GM19397 (cell line): ENCODE results near the gene PRDM15.

Experiments used
- ATAC-seq: cut with Tn5 transposase; IDR thresholded peaks from one replicate; pipeline ENCODE4 v1.9.1; 2021; ENCODE audit warnings: mild to moderate bottlenecking, moderate library complexity; ENCODE audit not compliant: unreplicated experiment

The PRDM15 gene

GRCh38 chr21:41913230-41913629 is 34.1 kb upstream of the PRDM15 start:
- ATAC-seq = no peak

- no peak for ATAC-seq
Observed at GRCh38 chr21:41908829-41909228, 29.7 kb upstream of the PRDM15 start.

- ATAC-seq = no peak
Observed at GRCh38 chr21:41907496-41908258, 28.5 kb upstream of the PRDM15 start.

GRCh38 chr21:41906770-41907169 is 27.6 kb upstream of the PRDM15 start:
- ATAC-seq = no peak

GRCh38 chr21:41903559-41904351 is 24.6 kb upstream of the PRDM15 start:
- ATAC-seq = no peak

- ATAC-seq = no peak
Observed at GRCh38 chr21:41902946-41903345, 23.8 kb upstream of the PRDM15 start.

- ATAC-seq = no peak
Observed at GRCh38 chr21:41901782-41902181, 22.6 kb upstream of the PRDM15 start.

- ATAC-seq = no peak
Observed at GRCh38 chr21:41901099-41901498, 22.0 kb upstream of the PRDM15 start.

GRCh38 chr21:41900401-41900800 is 21.3 kb upstream of the PRDM15 start:
- ATAC-seq = no peak

- ATAC-seq = no peak
Observed at GRCh38 chr21:41899426-41900202, 20.5 kb upstream of the PRDM15 start.

- ATAC-seq = no peak
Observed at GRCh38 chr21:41898998-41899397, 19.9 kb upstream of the PRDM15 start.

- no peak for ATAC-seq
Observed at GRCh38 chr21:41897700-41898099, 18.6 kb upstream of the PRDM15 start.

GRCh38 chr21:41897047-41897669 is 18.0 kb upstream of the PRDM15 start:
- ATAC-seq = no peak

- no peak for ATAC-seq
Observed at GRCh38 chr21:41895643-41896493, 16.7 kb upstream of the PRDM15 start.

GRCh38 chr21:41894922-41895557 is 15.9 kb upstream of the PRDM15 start:
- no peak for ATAC-seq

- no peak for ATAC-seq
Observed at GRCh38 chr21:41894511-41894910, 15.4 kb upstream of the PRDM15 start.

- ATAC-seq = no peak
Observed at GRCh38 chr21:41892726-41893125, 13.6 kb upstream of the PRDM15 start.

- ATAC-seq = no peak
Observed at GRCh38 chr21:41891132-41891531, 12.0 kb upstream of the PRDM15 start.

GRCh38 chr21:41890355-41890754 is 11.2 kb upstream of the PRDM15 start:
- ATAC-seq = no peak
